ENCODE results near the gene SNX19.

Gene SNX19

DNA sequence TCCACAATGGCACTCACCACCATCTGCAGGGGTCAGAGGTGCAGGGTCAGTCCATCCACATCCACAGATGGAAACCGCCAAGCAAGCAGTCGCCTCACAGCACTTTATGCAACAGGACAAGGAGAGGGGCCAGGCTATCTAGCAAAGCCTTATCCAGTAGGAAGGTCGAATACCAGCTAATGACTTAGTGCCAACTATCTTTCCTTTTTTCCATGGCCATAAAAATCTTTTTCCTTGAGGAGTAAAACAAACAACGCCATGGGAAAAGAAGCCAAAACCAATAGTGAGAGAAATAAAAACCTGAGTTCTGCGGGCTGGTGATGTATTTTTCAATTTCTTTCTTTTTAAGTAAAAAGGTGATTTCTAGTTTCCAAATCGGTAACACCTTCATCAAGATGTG is 8.2 kb downstream of the SNX19 start:
- in situ Hi-C loops (cut with HindIII; ENCODE audit: low sequenced_read_pairs): no loop called here
- no peak for DNase-seq (ENCODE audit: low read depth)
- H3K4me3 ChIP-seq (ENCODE audit: low read depth, low read length): no peak overlapping the region
- TF ChIP-seq, protein P1, sequence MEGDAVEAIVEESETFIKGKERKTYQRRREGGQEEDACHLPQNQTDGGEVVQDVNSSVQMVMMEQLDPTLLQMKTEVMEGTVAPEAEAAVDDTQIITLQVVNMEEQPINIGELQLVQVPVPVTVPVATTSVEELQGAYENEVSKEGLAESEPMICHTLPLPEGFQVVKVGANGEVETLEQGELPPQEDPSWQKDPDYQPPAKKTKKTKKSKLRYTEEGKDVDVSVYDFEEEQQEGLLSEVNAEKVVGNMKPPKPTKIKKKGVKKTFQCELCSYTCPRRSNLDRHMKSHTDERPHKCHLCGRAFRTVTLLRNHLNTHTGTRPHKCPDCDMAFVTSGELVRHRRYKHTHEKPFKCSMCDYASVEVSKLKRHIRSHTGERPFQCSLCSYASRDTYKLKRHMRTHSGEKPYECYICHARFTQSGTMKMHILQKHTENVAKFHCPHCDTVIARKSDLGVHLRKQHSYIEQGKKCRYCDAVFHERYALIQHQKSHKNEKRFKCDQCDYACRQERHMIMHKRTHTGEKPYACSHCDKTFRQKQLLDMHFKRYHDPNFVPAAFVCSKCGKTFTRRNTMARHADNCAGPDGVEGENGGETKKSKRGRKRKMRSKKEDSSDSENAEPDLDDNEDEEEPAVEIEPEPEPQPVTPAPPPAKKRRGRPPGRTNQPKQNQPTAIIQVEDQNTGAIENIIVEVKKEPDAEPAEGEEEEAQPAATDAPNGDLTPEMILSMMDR (IDR thresholded peaks at IDR 0.05; ENCODE audit: low read depth, low read length, missing control alignments): no peak

DNA sequence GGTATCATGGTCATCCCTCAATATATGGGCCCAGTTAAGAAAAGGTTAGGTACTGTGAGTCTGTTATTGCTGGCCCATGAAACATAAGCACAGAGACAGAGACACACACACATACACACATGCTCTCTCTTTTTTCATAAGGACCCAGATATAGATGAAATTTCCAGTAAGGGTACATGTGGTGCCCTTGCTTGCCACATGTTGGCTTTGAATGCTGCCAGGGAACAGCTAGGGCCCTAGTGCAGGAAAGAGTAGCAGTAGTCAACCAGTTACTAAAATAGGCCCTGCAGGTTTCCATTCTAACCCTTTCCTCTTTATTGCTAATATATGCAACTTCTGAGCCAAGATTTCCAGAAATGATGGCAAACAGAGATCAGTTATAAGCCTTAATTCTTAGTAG is 9.1 kb downstream of the SNX19 start:
- no peak overlapping the region for H3K4me3 ChIP-seq (ENCODE audit: low read depth, low read length)
- TF ChIP-seq, protein P1 (IDR thresholded peaks at IDR 0.05; ENCODE audit: low read depth, low read length, missing control alignments): no peak
- in situ Hi-C loops (cut with HindIII; ENCODE audit: low sequenced_read_pairs): no loop called here
- DNase-seq (ENCODE audit: low read depth): no peak

DNA sequence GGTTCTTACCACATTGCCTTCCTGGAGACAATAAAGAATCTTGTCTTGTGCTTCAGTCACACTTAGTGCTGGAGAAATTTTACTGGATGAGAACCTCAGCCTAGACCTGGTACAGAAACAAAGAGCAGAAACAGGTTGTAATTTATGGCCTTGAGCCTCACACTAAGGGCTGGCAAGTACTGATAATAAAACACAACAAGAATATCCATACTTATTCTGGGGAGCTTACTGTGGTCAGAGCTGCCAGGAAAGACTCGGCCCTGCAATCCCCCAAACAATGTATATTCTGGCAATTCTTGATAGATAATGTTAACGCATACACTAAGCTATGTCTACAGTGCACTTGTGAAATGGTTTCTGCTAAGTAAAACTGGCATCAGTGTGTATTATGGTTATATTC is 9.7 kb downstream of the SNX19 start:
- in situ Hi-C loops (cut with HindIII; ENCODE audit: low sequenced_read_pairs): no loop called here
- TF ChIP-seq, protein P1 (IDR thresholded peaks at IDR 0.05; ENCODE audit: low read depth, low read length, missing control alignments): no peak
- no peak for DNase-seq (ENCODE audit: low read depth)

DNA sequence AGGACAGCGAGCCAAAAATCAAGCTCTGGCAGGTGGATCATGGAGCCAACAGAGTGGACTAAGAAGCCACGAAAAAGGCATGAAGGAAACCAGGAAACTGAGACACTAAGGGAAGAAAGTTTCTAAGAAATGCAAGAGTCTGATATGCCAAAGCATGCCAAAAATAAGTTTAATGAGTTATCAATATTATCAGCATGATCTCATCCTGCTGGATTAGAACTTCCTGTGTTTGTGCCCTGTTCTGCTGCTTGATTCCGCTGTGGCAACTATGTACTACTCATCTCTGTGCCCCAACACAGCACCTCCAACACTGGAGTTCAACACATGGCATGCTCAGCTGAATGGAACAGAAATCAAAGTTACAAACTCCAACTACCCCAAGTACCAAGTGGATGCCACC is 10.8 kb downstream of the SNX19 start:
- H3K4me3 ChIP-seq (ENCODE audit: low read depth, low read length): no peak overlapping the region
- no peak for DNase-seq (ENCODE audit: low read depth)
- in situ Hi-C loops (cut with HindIII; ENCODE audit: low sequenced_read_pairs): no loop called here
- TF ChIP-seq, protein P1 (IDR thresholded peaks at IDR 0.05; ENCODE audit: low read depth, low read length, missing control alignments): no peak

More for the DNA sequence above, 9.7 kb downstream of the SNX19 start:
- H3K4me3 ChIP-seq (ENCODE audit: low read depth, low read length): no peak overlapping the region

DNA sequence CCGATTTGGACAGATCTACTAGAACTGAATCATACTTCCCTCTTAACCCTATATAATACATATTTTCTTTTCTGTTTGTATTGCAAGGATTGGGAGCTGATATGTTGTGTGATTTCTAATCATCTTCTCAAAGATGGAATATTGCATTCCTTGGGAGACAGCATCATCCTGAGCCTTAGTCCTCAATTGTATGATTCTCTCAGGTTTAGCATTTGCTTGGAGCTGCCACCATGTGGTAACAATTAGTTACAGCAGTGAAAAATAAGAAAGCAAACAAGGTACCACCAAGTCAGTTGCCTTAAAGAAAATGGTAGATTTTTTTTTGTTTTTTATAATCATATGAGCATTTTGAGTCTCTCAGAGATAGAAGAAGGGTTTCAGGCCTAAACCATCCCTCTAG is 11.9 kb downstream of the SNX19 start:
- in situ Hi-C loops (cut with HindIII; ENCODE audit: low sequenced_read_pairs): no loop called here

DNA sequence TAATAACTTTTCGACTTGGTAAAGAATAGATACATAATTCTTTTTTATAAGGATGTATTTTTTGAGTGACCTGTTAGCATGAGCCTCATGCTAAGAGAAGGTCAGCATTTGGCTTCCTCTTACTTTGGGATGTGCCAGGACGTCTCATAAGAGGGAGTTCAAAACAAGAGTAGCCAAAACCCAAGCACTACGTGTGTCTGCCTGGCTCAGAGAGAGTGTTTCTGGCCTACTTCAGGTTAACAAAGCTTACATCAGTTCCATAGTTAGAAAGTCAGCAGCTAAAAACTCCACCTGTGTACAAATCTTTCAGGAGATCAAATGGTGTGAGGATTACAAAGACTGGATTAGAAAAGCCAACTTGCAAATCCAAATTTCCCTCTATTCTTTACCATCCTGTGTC is 13.9 kb downstream of the SNX19 start:
- TF ChIP-seq, protein P1 (IDR thresholded peaks at IDR 0.05; ENCODE audit: low read depth, low read length, missing control alignments): no peak
- in situ Hi-C loops (cut with HindIII; ENCODE audit: low sequenced_read_pairs): no loop called here
- DNase-seq (ENCODE audit: low read depth): no peak
- H3K4me3 ChIP-seq (ENCODE audit: low read depth, low read length): no peak overlapping the region

More for the DNA sequence above, 11.9 kb downstream of the SNX19 start:
- TF ChIP-seq, protein P1 (IDR thresholded peaks at IDR 0.05; ENCODE audit: low read depth, low read length, missing control alignments): peak; percentile 49
- DNase-seq (ENCODE audit: low read depth): no peak
- H3K4me3 ChIP-seq (ENCODE audit: low read depth, low read length): no peak overlapping the region

DNA sequence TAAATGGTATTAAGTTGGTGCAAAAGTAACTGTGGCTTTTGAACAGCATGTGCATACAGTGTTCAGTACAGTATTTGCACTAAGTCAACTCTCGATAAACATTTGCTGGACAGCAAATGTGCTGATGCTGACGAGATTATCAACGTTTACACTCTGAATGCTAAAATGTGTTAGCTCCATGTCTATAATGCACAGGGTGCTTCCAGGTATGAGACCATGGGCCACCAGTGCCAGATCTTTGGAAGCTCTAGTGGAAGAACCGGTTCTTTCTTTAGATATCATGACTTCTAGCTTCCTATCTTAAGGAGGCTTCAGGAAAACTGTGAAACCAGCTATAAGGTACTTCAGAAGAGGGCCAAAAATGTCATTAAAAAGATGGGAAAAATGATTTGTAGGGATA is 17.2 kb downstream of the SNX19 start:
- TF ChIP-seq, protein P1 (IDR thresholded peaks at IDR 0.05; ENCODE audit: low read depth, low read length, missing control alignments): no peak
- no peak for DNase-seq (ENCODE audit: low read depth)
- no peak overlapping the region for H3K4me3 ChIP-seq (ENCODE audit: low read depth, low read length)
- in situ Hi-C loops (cut with HindIII; ENCODE audit: low sequenced_read_pairs): loop anchor here (25.0 kb wide), 1 partner anchor 687 kb away; no protein-coding TSS in a partner anchor
